ENCODE data around the gene CHST2.

GRCh38 chr3:143070977-143071551, 48.5 kb upstream of the CHST2 start:
- TF ChIP-seq YY1 (IDR thresholded peaks at IDR 0.05; ENCODE audit: insufficient read depth, insufficient read length) (no peak), ZNF274 (IDR thresholded peaks at IDR 0.05; ENCODE audit: low read depth, low read length) (no peak)

Data from NT2/D1 (cell line).